ENCODE data around the gene FHOD1. TPM values are rescaled to one million over a fixed set of nuclear protein-coding genes. Genes with fewer than 3 reads are reported as not detected.

The FHOD1 gene
- total and polyA plus RNA-seq, 9 of the 15 experiments (the other 6 are each of a cell fraction or from before 2014, with no cell fraction given) = 18.7 to 126 (median 32.3) TPM

- no peak overlapping the region for H2AFZ ChIP-seq (ENCODE audit: low read depth, low read length)
- H3K27ac ChIP-seq (ENCODE audit: extremely low read depth, low read depth, low read length) = no peak overlapping the region
- H3K4me2 ChIP-seq (ENCODE audit: insufficient read depth, low read length) = no peak overlapping the region
- peaks cover 21% of the 10 kb centered on the region for H3K79me2 ChIP-seq (ENCODE audit: control insufficient read depth, insufficient read depth, low read length)
- FAIRE-seq = no peak
- no peaks in the 10 kb centered on the region for H3K9me3 ChIP-seq (replicated peaks; ENCODE audit: control insufficient read depth, insufficient read depth, low read depth, low read length)
- BruUV-seq (replicated peaks) = no TSS peak
- peaks cover 14 to 25% of the 10 kb centered on the region in 2 experiments; a peak in 4 of 5 replicates for H3K4me1 ChIP-seq (replicated peaks in 1 of 2; ENCODE audit: control insufficient read depth in 2 of 2, insufficient read depth in 2 of 2, low read length in 2 of 2)
- H3K27me3 ChIP-seq (ENCODE audit: control insufficient read depth in 2 of 2, insufficient read depth in 2 of 2, low read length in 2 of 2) = no peaks in the 10 kb centered on the region
- H3K36me3 ChIP-seq (ENCODE audit: control insufficient read depth, insufficient read depth, low read length) = peaks cover 76% of the 10 kb centered on the region; the same call in 2 of the 3 replicates
- no peak for ATAC-seq
- intact Hi-C loops (cut with micrococcal nuclease) = loop anchor here (5.0 kb wide), 1 partner anchor 38 kb away; the partner anchor contains the start of genes E2F4 and EXOC3L1
- no peaks in the 10 kb centered on the region for H4K20me1 ChIP-seq (replicated peaks; ENCODE audit: control insufficient read depth, insufficient read depth, low read length)
- ChIA-PET CTCF (ENCODE audit: low intra/inter-chr PET ratio) (no interaction called here), POLR2A (interaction anchor here (0.6 kb wide), 1 partner anchor 40 kb away, joined by 3 read pairs; the partner anchor contains the start of gene EXOC3L1)
- H3K4me3 ChIP-seq = no peak overlapping the region
- H3K9me1 ChIP-seq (ENCODE audit: control insufficient read depth, insufficient read depth, low read length) = no peaks in the 10 kb centered on the region
- in situ Hi-C loops (cut with MboI) = no loop called here
- 92% methylated on average over 30 of the region's 32 CpGs for WGBS (ENCODE audit: insufficient coverage, low coverage, missing lambda C conversion rate)
- H3K9ac ChIP-seq (ENCODE audit: insufficient read depth in 1 of 2, low read depth in 2 of 2, low read length in 2 of 2) = no peak overlapping the region
- DNase-seq (ENCODE audit: extremely low read depth in 1 of 4, low spot score in 3 of 4) = no peak
- TF ChIP-seq RBFOX2 (IDR thresholded peaks at IDR 0.05; ENCODE audit: low read depth, low read length) = peak; percentile 58; the same call in 1 of the 2 replicates
- TF ChIP-seq BRCA1 (IDR thresholded peaks at IDR 0.05) = no peak
- TF ChIP-seq BRCA1 (CRISPR knock-in tag; IDR thresholded peaks at IDR 0.05) = no peak
- TF ChIP-seq NR0B1 (IDR thresholded peaks at IDR 0.05; ENCODE audit: partially characterized antibody) = no peak
- no peak for TF ChIP-seq BACH1 (tag; IDR thresholded peaks at IDR 0.05)
- peak; percentile 63 for TF ChIP-seq POLR2G (IDR thresholded peaks at IDR 0.05; ENCODE audit: low read depth, low read length)
- no peak for TF ChIP-seq HDAC6 (IDR thresholded peaks at IDR 0.05; ENCODE audit: low read depth, low read length)
- no peak for TF ChIP-seq BRD4 (IDR thresholded peaks at IDR 0.05)
- TF ChIP-seq ZNF561 (CRISPR knock-in tag; conservative IDR thresholded peaks at IDR 0.05) = no peak
- TF ChIP-seq ZNF316 (IDR thresholded peaks at IDR 0.05) = no peak
- no peak for TF ChIP-seq ZNF436 (CRISPR knock-in tag; IDR thresholded peaks at IDR 0.05)
- 0 out of 2 replicates have a peak, but pooled peaks have one; percentile 8 for TF ChIP-seq SUPT5H (IDR thresholded peaks at IDR 0.05)
- TF ChIP-seq ZNF282 (CRISPR knock-in tag; IDR thresholded peaks at IDR 0.05) = no peak
- no peak for TF ChIP-seq CREB3L1 (IDR thresholded peaks at IDR 0.05; ENCODE audit: borderline replicate concordance, low read depth)
- peak; percentile 4; the same call in 1 of the 2 replicates for TF ChIP-seq POLR2A (conservative IDR thresholded peaks at IDR 0.05)
- no peak for TF ChIP-seq RB1 (IDR thresholded peaks at IDR 0.05; ENCODE audit: low read depth)
Measured at GRCh38 chr16:67229906-67230808, 17.1 kb downstream of the FHOD1 start.

Data from K562 (cell line).